PFSK-1 (cell line): ENCODE results near the gene SH3BGR.

ENCODE experiments used
- FOXP2 ChIP-seq: optimal IDR thresholded peaks from 2 replicates; pipeline ENCODE3; 2011; ENCODE audit warnings: borderline replicate concordance, control low read depth, inconsistent platforms; ENCODE audit not compliant: insufficient read depth; ENCODE audit errors: extremely low read length, extremely low read depth
- POLR2AphosphoS5 ChIP-seq: IDR thresholded peaks from 2 replicates; pipeline ENCODE4 v1.6.1; 2012; ENCODE audit warnings: low read depth, mild to moderate bottlenecking, control low read depth, low read length, moderate library complexity
- REST ChIP-seq, 2 experiments: IDR thresholded peaks; 2 replicates each; pipeline versions ENCODE4 v1.6.1 to v1.8.0; 2011 to 2012; ENCODE audit warnings: low read depth in 2 of 2, low read length in 2 of 2, control low read depth in 1 of 2, inconsistent platforms in 1 of 2, mild to moderate bottlenecking in 1 of 2, moderate library complexity in 1 of 2; ENCODE audit not compliant: insufficient read depth in 1 of 2
- SIN3A ChIP-seq: IDR thresholded peaks from 2 replicates; pipeline ENCODE4 v1.6.1; 2012; ENCODE audit warnings: mild to moderate bottlenecking, low read length, moderate library complexity, borderline replicate concordance; ENCODE audit not compliant: insufficient read depth
- TAF1 ChIP-seq: IDR thresholded peaks from 2 replicates; pipeline ENCODE4 v1.6.1; 2012; ENCODE audit warnings: low read length, control low read depth, borderline replicate concordance; ENCODE audit not compliant: insufficient read depth

SH3BGR gene

DNA sequence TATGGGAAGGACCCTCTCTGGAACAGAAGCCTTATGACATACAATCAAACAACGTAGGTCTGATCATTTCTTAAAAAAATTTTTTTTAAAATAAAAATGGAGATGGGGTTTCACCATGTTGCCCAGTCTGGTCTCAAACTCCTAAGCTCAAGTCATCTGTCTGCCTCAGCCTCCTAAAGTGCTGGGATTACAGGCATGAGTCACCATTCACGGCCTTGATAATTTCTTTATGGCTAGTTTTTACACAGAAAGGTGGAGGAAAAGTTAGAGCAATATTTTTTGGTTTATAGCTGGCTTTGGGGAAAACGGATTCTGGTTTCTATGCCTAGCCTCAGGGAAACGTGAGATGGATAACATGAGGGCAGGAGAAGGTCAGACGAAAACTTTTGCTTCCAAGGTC is 91.0 kb downstream of the SH3BGR start:
- TF ChIP-seq SIN3A (no peak), FOXP2 (no peak), REST (IDR thresholded peaks at IDR 0.05; ENCODE audit: insufficient read depth in 1 of 2, low read depth in 2 of 2, low read length in 2 of 2) (no peak), TAF1 (no peak), POLR2AphosphoS5 (no peak)

DNA sequence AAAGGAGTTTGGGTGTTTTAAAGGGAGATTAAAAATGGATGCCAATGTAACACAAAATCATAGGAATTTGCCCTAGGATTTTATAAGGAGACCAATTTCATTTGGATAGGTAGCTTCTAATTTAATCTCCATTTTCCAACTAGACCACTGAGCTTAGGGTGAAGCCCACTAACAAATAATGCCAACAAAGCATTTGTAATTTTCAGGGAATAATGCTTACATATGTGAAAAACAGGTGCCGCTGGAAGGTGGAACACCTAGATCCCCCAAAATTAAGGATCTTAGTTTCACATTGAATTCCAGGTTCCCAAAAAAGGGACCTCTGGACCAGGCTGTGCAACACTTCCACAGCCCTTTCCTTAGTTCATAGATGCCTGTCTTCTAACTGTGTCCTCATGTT is 94.8 kb downstream of the SH3BGR start:
- TF ChIP-seq TAF1 = no peak
- no peak for TF ChIP-seq SIN3A
- no peak for TF ChIP-seq REST (IDR thresholded peaks at IDR 0.05; ENCODE audit: insufficient read depth in 1 of 2, low read depth in 2 of 2, low read length in 2 of 2)
- no peak for TF ChIP-seq FOXP2
- TF ChIP-seq POLR2AphosphoS5 = no peak

DNA sequence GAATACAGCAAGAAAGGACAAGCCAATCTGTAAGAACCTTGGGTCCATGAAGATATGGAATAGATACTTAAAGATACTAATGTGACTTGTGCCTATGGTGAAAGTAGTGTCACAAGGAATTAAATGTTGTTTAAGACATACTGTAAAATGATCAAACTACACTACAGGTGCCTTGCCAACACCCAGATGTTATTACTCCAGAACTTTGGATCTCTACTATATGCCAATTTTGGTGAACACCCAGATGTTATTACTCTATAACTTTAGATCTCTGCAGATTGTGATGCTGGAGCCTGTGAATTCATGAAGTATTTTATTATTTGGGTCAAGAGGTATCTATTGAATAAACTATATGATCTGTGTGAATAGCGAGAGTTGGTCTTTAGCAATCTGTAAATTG is 101.1 kb downstream of the SH3BGR start:
- no peak for TF ChIP-seq TAF1
- TF ChIP-seq POLR2AphosphoS5 = no peak
- TF ChIP-seq SIN3A = no peak
- TF ChIP-seq FOXP2 = no peak
- TF ChIP-seq REST (IDR thresholded peaks at IDR 0.05; ENCODE audit: insufficient read depth in 1 of 2, low read depth in 2 of 2, low read length in 2 of 2) = no peak

GRCh38 chr21:39553331-39553730 is 101.6 kb downstream of the SH3BGR start:
- TF ChIP-seq TAF1 = no peak
- TF ChIP-seq SIN3A = no peak
- TF ChIP-seq FOXP2 = no peak
- no peak for TF ChIP-seq POLR2AphosphoS5
- no peak for TF ChIP-seq REST (IDR thresholded peaks at IDR 0.05; ENCODE audit: insufficient read depth in 1 of 2, low read depth in 2 of 2, low read length in 2 of 2)

DNA sequence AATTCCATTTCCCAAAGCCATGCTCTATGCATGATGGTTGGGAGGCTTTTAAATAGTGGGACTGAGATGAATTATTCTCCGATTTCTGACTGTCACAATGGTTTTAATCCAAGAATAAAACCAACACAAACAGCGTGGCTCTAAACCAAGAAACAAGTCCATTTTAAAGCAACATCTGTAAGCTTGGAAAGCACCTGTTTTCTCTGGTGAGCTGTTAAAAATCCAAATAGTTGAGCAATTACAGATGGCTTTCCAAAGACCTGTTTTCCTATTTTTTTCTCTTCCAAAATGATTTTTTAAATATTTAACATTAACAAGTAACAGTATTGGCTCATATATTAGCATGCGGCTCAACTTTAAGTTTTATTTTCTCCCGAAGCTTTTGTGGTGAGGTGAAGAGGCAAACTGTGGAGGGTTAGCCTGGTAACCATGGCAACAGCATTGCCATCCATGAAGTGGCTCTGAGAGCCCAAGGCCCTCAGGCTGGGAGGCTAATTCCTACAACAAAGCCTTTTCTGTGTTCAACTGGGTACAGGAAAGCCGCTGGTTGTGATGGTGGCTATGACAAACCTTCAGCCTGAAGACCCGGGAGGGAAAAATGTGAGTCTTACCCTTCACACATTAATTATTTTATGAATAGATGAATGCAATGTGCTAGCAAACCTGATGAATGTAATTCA is 104.3 kb downstream of the SH3BGR start:
- TF ChIP-seq POLR2AphosphoS5 (no peak), FOXP2 (no peak), REST (IDR thresholded peaks at IDR 0.05; ENCODE audit: insufficient read depth in 1 of 2, low read depth in 2 of 2, low read length in 2 of 2) (no peak), TAF1 (no peak), SIN3A (no peak)
